Heart left ventricle (tissue), 16 donors: ENCODE results near the gene RNF19B. TPM values are rescaled to one million over a fixed set of nuclear protein-coding genes. Genes with fewer than 3 reads are reported as not detected.

ENCODE experiments used
- ATAC-seq, 4 donors: fragments of 200-7000 bp; cut with Tn5 transposase; one replicate each; pipeline ENCODE4 v1.9.1; 2020 to 2022; ENCODE audit warnings: moderate library complexity in 4 of 4, mild to moderate bottlenecking in 3 of 4, moderate number of reproducible peaks in 1 of 4
- DNase-seq, 5 donors: peaks; one replicate each; pipeline ENCODE4 v3.0.0-alpha.2; 2020
- H3K27ac ChIP-seq, 12 donors: fragments of 200-600 bp; sonication (generic) in 4 of 12; one replicate each; pipeline versions ENCODE4 v1.5.0 to v1.8.0; 2016 to 2022; ENCODE audit warnings: mild to moderate bottlenecking in 2 of 12
- H3K27me3 ChIP-seq, 9 donors: fragments of 200-600 bp; sonication (generic) in 2 of 9; one replicate each; pipeline versions ENCODE4 v1.5.1 to v1.8.0; 2016 to 2022; ENCODE audit warnings: mild to moderate bottlenecking in 3 of 9
- H3K36me3 ChIP-seq, 9 donors: fragments of 200-600 bp; sonication (generic) in 2 of 9; one replicate each; pipeline versions ENCODE4 v1.5.0 to v1.8.0; 2018 to 2022; ENCODE audit warnings: mild to moderate bottlenecking in 2 of 9
- H3K4me1 ChIP-seq, 12 donors: fragments of 200-600 bp; sonication (generic) in 4 of 12; one replicate each; pipeline versions ENCODE4 v1.5.0 to v1.8.0; 2016 to 2022; ENCODE audit warnings: mild to moderate bottlenecking in 3 of 12
- H3K4me3 ChIP-seq, 12 donors: fragments of 200-600 bp; sonication (generic) in 4 of 12; one replicate each; pipeline versions ENCODE4 v1.5.0 to v1.8.0; 2017 to 2022; ENCODE audit warnings: mild to moderate bottlenecking in 9 of 12, moderate library complexity in 4 of 12
- H3K9me3 ChIP-seq, 12 donors: fragments of 200-600 bp; sonication (generic) in 4 of 12; one replicate each; pipeline versions ENCODE4 v1.5.0 to v1.8.0; 2016 to 2022; ENCODE audit warnings: mild to moderate bottlenecking in 1 of 12
- POLR2A ChIP-seq, 2 donors: fragments of 450-650 bp; IDR thresholded peaks; one replicate each; pipeline ENCODE4 v1.6.1; 2017; ENCODE audit warnings: antibody characterized with exemption in 2 of 2, mild to moderate bottlenecking in 2 of 2, moderate library complexity in 2 of 2
- WGBS, 4 donors: extraction: QIAGEN DNeasy Blood & Tissue Kit in 2 of 4; methylation state at CpG; one replicate each; pipeline versions ENCODE4 v1.1.5 to v1.1.7; 2013 to 2018; 5-methylcytosine and 5-hydroxymethylcytosine counted together
- intact Hi-C, 10 donors: fragments of 100-400 bp; cut with DNase I; formaldehyde crosslinking; loops; one replicate each; pipeline versions ENCODE4 v1.11.1 to v1.14.2; 2022
- polyA plus RNA-seq, 2 donors: library from polyadenylated mRNA; stranded (reverse); fragments of 200-250 nt; gene quantifications; one replicate each; pipeline ENCODE4 v1.2.3, GENCODE V29; 2013
- total RNA-seq, 9 donors: library from RNA; depleted of rRNA in 2 of 9; stranded (reverse); fragments of >200 nt in 2 of 9; fragmentation: NEBNext Ultra II Directional in 3 of 9; extraction: Animal tissue kit (Norgen Biotek cat#: 25700) in 3 of 9; gene quantifications; one replicate each; pipeline versions ENCODE4 v1.1.0 to v1.2.4, GENCODE V29; 2016 to 2023
- TF ChIP-seq, protein P1 (sequence below), 12 donors: fragments of 200-600 bp; sonication (generic) in 4 of 12; IDR thresholded peaks; one replicate each; pipeline versions ENCODE4 v1.5.0 to v1.8.0; 2018 to 2022; ENCODE audit warnings: antibody characterized with exemption in 12 of 12, mild to moderate bottlenecking in 5 of 12
- donor health status: ischemic (EF 13 %, LVEDD 7.1; RV severe dilation, severe dysfunction).
- donor health status: healthy with polysubstance abuse.
- donor health status: DM: no; HTN: yes; CAD: no.
- donor health status: DM: no; HTN: no; CAD: no.
- donor health status: ischemic (EF 25% LVEDD 6.9; RV normal size, moderate dysfunction).
- donor health status: ischemic (EF 25% LVEDD 5.7; RV mildly dilated, moderate dysfunction).
- donor health status: healthy.
- donor health status: DM: yes; HTN: yes; CAD: no.
- donor health status: ischemic (EF 35%, LVEDD 5.7; RV mildly dilated, moderate dysfunction).
- donor health status: nonischemic (EF 11% LVEDD 7.7; RV severe dilation, severe dysfunction).
- donor health status: DM: yes; HTN: yes; CAD: no.
- donor health status: PGD.
- donor health status: ischemic (EF 29% LVEDD 5.4; RV normal size, mild dysfunction).
- donor health status: nonischemic (EF 23%, LVEDD 6.1; RV moderate dilation, normal function).

The RNF19B gene
- total and polyA plus RNA-seq, 11 donors = 1.5 to 42.5 (median 15.2) TPM

DNA sequence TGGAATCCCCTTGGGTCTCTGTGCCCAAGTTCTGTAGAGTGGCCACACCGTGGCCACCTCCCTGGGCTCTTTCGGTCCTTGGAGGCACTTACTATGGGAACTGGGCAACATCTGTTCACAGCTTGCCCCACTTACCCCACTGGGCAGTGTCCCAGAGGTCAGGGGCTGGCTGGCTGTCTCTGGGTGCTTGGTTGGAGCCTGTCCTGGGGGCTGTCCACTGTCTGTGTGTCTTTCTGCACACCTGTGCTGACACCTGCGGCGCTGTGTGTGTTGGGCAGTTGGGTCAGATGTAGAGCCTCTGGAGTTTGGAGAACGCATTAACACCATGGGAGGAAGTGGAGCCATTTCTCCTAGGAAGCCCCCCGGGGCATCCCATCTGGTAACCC, 62.1 kb downstream of the RNF19B start:
- no peak overlapping the region for H3K4me3 ChIP-seq

DNA sequence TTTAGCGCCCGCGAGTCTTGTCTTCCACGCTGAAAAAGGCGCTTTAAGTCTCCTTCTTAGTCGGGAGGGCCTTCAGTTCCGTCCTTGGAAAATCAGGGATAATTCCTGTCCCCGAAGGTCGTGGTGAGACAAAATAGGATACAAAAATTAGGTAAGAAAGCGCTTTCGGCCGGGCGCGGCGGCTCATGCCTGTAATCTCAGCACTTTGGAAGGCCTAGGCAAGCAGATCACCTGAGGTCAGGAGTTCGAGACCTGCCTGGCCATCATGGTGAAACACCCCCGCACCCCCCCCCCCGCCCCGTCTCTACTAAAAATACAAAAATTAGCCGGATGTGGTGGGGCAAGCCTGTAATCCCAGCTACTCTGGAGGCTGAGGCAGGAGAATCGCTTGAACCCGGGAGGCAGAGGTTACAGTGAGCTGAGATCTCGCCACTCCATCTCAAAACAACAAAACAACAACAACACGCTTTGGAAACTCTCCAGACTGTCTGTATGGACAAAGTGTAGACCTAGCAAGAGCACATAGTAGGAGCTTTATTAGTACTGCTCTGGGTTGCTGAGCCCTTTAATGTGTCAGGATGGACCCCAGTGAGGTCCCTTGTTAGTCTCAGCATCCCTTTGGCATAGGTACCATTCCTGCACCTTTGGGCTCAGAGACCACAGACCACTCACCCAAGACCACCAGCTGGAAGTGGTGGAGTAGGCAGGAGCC, 62.6 kb downstream of the RNF19B start:
- no peak for DNase-seq
- Histone ChIP-seq H3K27ac (peak overlapping the region in 1 of 12 donors; percentile 51), H3K9me3 (no peaks in the 10 kb centered on the region), H3K4me1 (peaks cover 0 to 14% (median 7%) of the 10 kb centered on the region in 12 donors), H3K27me3 (peaks cover 0 to 33% (median 0%) of the 10 kb centered on the region in 9 donors), H3K4me3 (peak overlapping the region; percentile 26 to 76 (median 62)), H3K36me3 (no peaks in the 10 kb centered on the region)
- 43 to 61% (median 47%) methylated on average over 20 to 24 of the region's 24 CpGs for WGBS, 4 donors
- TF ChIP-seq, protein P1, sequence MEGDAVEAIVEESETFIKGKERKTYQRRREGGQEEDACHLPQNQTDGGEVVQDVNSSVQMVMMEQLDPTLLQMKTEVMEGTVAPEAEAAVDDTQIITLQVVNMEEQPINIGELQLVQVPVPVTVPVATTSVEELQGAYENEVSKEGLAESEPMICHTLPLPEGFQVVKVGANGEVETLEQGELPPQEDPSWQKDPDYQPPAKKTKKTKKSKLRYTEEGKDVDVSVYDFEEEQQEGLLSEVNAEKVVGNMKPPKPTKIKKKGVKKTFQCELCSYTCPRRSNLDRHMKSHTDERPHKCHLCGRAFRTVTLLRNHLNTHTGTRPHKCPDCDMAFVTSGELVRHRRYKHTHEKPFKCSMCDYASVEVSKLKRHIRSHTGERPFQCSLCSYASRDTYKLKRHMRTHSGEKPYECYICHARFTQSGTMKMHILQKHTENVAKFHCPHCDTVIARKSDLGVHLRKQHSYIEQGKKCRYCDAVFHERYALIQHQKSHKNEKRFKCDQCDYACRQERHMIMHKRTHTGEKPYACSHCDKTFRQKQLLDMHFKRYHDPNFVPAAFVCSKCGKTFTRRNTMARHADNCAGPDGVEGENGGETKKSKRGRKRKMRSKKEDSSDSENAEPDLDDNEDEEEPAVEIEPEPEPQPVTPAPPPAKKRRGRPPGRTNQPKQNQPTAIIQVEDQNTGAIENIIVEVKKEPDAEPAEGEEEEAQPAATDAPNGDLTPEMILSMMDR (IDR thresholded peaks at IDR 0.05) = no peak
- TF ChIP-seq POLR2A (IDR thresholded peaks at IDR 0.05) = no peak
- ATAC-seq = no peak
- intact Hi-C loops = loop anchor here in 1 of 10 donors (5.0 kb wide), 1 partner anchor 1760 kb away; no protein-coding TSS in a partner anchor

More for the DNA sequence above, 62.1 kb downstream of the RNF19B start:
- Histone ChIP-seq H3K27me3 (peaks cover 0 to 33% (median 0%) of the 10 kb centered on the region in 9 donors), H3K27ac (no peak overlapping the region), H3K4me1 (peaks cover 0 to 14% (median 7%) of the 10 kb centered on the region in 12 donors), H3K9me3 (no peaks in the 10 kb centered on the region), H3K36me3 (no peaks in the 10 kb centered on the region)
- 71 to 81% (median 73%) methylated on average over 3 to 6 of the region's 6 CpGs for WGBS, 4 donors
- ATAC-seq (no peak), DNase-seq (no peak)
- TF ChIP-seq POLR2A (IDR thresholded peaks at IDR 0.05) = no peak
- TF ChIP-seq, protein P1 (IDR thresholded peaks at IDR 0.05) = no peak
- intact Hi-C loops = loop anchor here in 1 of 10 donors (5.0 kb wide), 1 partner anchor 1760 kb away; no protein-coding TSS in a partner anchor

DNA sequence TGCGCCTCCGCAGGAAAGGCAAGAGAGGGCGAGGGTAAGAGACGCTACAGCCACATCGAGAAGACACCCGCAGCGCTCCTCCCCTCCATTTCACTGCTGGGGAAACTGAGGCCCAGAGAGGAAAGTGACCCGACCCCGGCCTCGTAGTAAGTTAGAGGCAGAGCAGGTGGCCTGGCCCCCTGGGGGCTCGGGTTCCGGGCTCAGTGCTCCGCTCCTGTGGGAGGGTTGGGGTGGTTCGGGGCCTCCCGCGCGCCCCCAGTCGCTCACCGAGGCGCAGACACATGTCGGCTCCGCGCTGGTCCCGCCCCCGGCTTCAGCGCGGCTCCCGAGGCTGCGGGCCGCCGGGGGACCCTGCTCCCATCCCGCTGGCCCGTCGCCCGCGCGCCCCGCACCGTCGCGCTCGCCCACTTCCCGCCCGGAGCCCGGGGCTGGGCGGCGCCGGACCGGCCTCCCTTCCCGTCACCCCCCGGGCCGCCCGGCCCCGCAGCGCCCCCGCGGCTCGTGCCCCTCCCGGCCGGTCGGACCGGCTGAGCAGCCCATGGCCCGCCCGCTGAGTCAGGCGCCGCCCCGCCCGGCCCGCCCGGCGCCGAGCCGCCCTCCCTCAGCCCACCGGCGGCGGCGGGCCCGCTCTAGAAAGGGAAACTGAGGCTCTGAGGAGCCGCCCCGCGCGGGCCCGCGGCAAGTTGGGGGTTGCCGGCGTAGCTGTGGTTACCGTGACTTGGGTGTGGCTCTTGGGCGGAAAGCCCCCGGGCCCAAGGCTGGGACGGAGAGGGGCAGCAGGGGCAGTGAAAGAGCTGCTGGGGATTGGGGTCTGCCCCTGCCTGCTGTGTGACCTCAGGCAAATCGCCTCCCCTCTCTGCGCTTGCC, 63.4 kb downstream of the RNF19B start, which contains the start of gene TMEM54:
TMEM54 (minus strand) TSS at position 434 of the 867 bp plus-strand sequence; CDS start at position 283, 151 bp downstream.
- 1 to 7% (median 2%) methylated on average over 8 to 92 of the region's 92 CpGs for WGBS, 4 donors
- peak within 1 kb of the TSS; percentile 43 to 76 (median 62) for H3K4me3 ChIP-seq
- DNase-seq = peak; percentile 61 to 76 (median 66)
- H3K36me3 ChIP-seq = no peaks in the 10 kb centered on the region
- H3K9me3 ChIP-seq = no peaks in the 10 kb centered on the region
- peak within 1 kb of the TSS in 4 of 12 donors; percentile 13 to 51 (median 30) for H3K27ac ChIP-seq
- TF ChIP-seq POLR2A (IDR thresholded peaks at IDR 0.05) = no peak
- TF ChIP-seq, protein P1 (IDR thresholded peaks at IDR 0.05) = no peak
- ATAC-seq = peak in 3 of 4 donors; percentile 74 to 87 (median 79)
- H3K4me1 ChIP-seq = peaks cover 0 to 14% (median 7%) of the 10 kb centered on the region in 12 donors
- intact Hi-C loops = loop anchor here in 1 of 10 donors (5.0 kb wide), 1 partner anchor 1761 kb away; no protein-coding TSS in a partner anchor
- H3K27me3 ChIP-seq = peaks cover 0 to 33% (median 0%) of the 10 kb centered on the region in 9 donors
